Nephron (organoid): ENCODE measurements around the gene CTNNBL1.
"Not testable (repeated sequence)": the region's sequence is repeated elsewhere in the genome, so short reads cannot be mapped to it uniquely, and the experiment has no call there.

ENCODE experiments used
- H3K27ac Mint-ChIP-seq, 3 experiments: 2 replicates each; pipeline ENCODE4 v1.8.0; 2020; ENCODE audit warnings: mixed read lengths in 3 of 3, mild to moderate bottlenecking in 2 of 3, moderate library complexity in 1 of 3
- H3K27me3 Mint-ChIP-seq: 2 replicates; pipeline ENCODE4 v1.8.0; 2021; ENCODE audit warnings: low read depth, mild to moderate bottlenecking, moderate library complexity, mixed read lengths
- H3K36me3 Mint-ChIP-seq: 2 replicates; pipeline ENCODE4 v1.8.0; 2020; ENCODE audit warnings: low read depth, mixed read lengths
- H3K4me1 Mint-ChIP-seq: 2 replicates; pipeline ENCODE4 v1.8.0; 2020; ENCODE audit warnings: mixed read lengths
- H3K4me3 Mint-ChIP-seq, 3 experiments: 2 replicates each; pipeline ENCODE4 v1.8.0; 2020; ENCODE audit warnings: mild to moderate bottlenecking in 3 of 3, mixed read lengths in 3 of 3, moderate library complexity in 2 of 3
- H3K9me3 Mint-ChIP-seq: 2 replicates; pipeline ENCODE4 v1.8.0; 2020; ENCODE audit warnings: mixed read lengths
- TF ChIP-seq, protein P1 (sequence below), 3 experiments: fragments of 200-600 bp; sonication (generic); IDR thresholded peaks; one replicate each; pipeline ENCODE4 v1.5.0; 2021; ENCODE audit warnings: antibody characterized with exemption in 3 of 3; ENCODE audit not compliant: unreplicated experiment in 3 of 3

CTNNBL1 gene

DNA sequence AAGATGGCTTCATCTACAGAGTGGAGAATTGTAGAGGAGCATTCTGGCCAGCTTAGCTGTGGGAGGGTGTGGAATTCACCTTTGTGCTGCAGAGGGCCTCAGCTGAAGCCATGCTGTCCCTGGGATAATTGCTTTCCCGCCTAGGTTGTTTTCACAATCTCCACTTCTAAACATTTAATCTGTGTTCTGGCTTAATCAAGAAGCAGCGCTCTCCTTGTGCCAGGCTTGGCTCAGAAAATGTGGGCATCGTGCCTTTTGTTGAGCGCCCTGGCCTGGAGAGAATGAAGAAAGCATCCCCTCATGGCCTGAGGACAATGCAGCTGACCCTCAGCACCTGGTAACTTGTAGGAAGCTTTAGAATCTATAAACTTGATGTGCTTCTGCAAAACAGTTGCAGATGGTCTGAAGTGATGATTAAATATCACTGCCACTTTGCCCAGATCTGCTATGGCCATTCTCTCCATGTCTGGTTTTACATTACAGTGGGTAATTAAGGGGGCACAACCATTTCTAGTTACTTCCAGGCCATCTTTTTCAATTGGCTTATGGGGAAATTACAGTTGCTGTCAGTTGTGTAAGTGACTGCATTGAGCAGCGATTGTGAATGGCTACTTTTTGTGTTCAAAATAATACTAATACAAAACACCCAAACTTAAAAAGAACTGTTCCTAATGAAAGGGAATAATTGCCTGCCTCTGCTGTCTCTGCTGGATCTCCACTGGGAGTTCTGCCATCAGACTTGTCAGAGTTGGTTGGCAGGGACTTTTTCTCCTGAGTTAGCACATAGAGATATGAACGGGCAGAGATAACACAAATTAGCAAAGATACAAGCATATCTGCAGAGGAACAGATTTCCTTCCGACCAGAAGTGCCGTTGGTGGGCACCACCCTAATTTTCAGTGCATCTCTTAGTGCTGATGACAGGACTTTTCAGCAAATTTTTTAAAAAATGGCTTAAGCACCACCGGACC lies 18.4 kb downstream of the CTNNBL1 start:
- H3K4me1 Mint-ChIP-seq: peaks cover 20% of the 10 kb centered on the region
- no peak overlapping the region for H3K27ac Mint-ChIP-seq
- H3K27me3 Mint-ChIP-seq: no peaks in the 10 kb centered on the region
- peaks cover 40% of the 10 kb centered on the region for H3K36me3 Mint-ChIP-seq
- no peak overlapping the region for H3K4me3 Mint-ChIP-seq
- H3K9me3 Mint-ChIP-seq: peaks cover 6% of the 10 kb centered on the region
- TF ChIP-seq, protein P1, sequence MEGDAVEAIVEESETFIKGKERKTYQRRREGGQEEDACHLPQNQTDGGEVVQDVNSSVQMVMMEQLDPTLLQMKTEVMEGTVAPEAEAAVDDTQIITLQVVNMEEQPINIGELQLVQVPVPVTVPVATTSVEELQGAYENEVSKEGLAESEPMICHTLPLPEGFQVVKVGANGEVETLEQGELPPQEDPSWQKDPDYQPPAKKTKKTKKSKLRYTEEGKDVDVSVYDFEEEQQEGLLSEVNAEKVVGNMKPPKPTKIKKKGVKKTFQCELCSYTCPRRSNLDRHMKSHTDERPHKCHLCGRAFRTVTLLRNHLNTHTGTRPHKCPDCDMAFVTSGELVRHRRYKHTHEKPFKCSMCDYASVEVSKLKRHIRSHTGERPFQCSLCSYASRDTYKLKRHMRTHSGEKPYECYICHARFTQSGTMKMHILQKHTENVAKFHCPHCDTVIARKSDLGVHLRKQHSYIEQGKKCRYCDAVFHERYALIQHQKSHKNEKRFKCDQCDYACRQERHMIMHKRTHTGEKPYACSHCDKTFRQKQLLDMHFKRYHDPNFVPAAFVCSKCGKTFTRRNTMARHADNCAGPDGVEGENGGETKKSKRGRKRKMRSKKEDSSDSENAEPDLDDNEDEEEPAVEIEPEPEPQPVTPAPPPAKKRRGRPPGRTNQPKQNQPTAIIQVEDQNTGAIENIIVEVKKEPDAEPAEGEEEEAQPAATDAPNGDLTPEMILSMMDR (IDR thresholded peaks at IDR 0.05; ENCODE audit: unreplicated experiment in 3 of 3): no peak

DNA sequence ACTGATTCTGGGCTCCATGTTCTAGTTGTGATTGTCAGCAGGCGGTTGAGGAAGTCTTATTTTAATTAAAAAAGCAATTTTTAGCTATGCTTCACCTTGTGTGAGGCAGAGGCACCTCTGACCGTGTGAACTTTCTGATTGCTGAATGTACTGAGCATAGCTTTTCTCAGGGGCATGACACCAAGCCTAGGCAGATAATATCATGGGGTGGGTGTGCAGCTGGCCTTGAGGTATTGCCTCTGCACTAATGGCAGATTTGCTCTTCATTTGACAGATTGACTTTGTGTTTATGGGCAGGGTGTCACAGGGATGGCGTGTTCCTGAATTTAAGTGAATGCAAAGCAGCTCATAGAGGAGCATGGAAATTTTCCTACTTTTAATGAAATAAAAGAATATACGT lies 19.6 kb downstream of the CTNNBL1 start:
- Mint-ChIP-seq H3K4me3 (no peak overlapping the region), H3K36me3 (peaks cover 36% of the 10 kb centered on the region), H3K27ac (no peak overlapping the region), H3K27me3 (no peaks in the 10 kb centered on the region), H3K9me3 (no peaks in the 10 kb centered on the region), H3K4me1 (peaks cover 20% of the 10 kb centered on the region)
- TF ChIP-seq, protein P1 (IDR thresholded peaks at IDR 0.05; ENCODE audit: unreplicated experiment in 3 of 3): no peak

GRCh38 chr20:37714978-37715672 lies 21.3 kb downstream of the CTNNBL1 start:
- no peak overlapping the region for H3K27ac Mint-ChIP-seq
- H3K27me3 Mint-ChIP-seq: no peaks in the 10 kb centered on the region
- peaks cover 3% of the 10 kb centered on the region for H3K9me3 Mint-ChIP-seq
- no peak overlapping the region for H3K4me3 Mint-ChIP-seq
- peaks cover 20% of the 10 kb centered on the region for H3K4me1 Mint-ChIP-seq
- peaks cover 34% of the 10 kb centered on the region for H3K36me3 Mint-ChIP-seq
- TF ChIP-seq, protein P1 (IDR thresholded peaks at IDR 0.05; ENCODE audit: unreplicated experiment in 3 of 3): no peak

DNA sequence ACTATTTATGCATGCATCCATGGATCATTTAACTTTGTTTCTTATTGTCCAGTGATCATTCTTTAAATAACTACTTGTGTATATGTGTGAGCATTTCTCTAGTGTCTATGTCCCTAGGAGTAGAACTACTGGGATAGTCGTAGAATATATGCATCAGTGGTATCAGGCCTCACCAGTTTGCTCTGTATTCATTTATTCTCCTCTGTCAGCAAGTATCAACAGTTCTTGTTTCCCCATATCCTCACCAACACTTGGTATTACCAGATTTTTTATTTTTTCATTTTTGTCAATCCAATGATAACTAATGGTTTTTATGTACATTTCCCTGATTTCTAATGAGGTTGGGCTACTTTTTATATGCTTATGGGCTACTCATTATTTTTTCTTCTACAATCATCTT lies 27.9 kb downstream of the CTNNBL1 start:
- H3K9me3 Mint-ChIP-seq: peaks cover 14% of the 10 kb centered on the region
- no peak overlapping the region for H3K27ac Mint-ChIP-seq
- no peak overlapping the region for H3K4me3 Mint-ChIP-seq
- peaks cover 15% of the 10 kb centered on the region for H3K4me1 Mint-ChIP-seq
- peaks cover 31% of the 10 kb centered on the region for H3K36me3 Mint-ChIP-seq
- TF ChIP-seq, protein P1 (IDR thresholded peaks at IDR 0.05; ENCODE audit: unreplicated experiment in 3 of 3): no peak
- H3K27me3 Mint-ChIP-seq: no peaks in the 10 kb centered on the region

- not testable (repeated sequence) for H3K4me3 Mint-ChIP-seq, H3K27me3 Mint-ChIP-seq, H3K27ac Mint-ChIP-seq
- Mint-ChIP-seq H3K36me3 (peaks cover 26% of the 10 kb centered on the region), H3K9me3 (peaks cover 14% of the 10 kb centered on the region), H3K4me1 (peaks cover 21% of the 10 kb centered on the region)
These were observed 28.5 kb downstream of the CTNNBL1 start for GRCh38 chr20:37722312-37722711.

GRCh38 chr20:37723668-37724067 lies 29.8 kb downstream of the CTNNBL1 start:
- TF ChIP-seq, protein P1 (IDR thresholded peaks at IDR 0.05; ENCODE audit: unreplicated experiment in 3 of 3): no peak
- no peak overlapping the region for H3K27ac Mint-ChIP-seq
- no peak overlapping the region for H3K4me3 Mint-ChIP-seq
- peaks cover 20% of the 10 kb centered on the region for H3K36me3 Mint-ChIP-seq
- H3K4me1 Mint-ChIP-seq: peaks cover 34% of the 10 kb centered on the region
- no peaks in the 10 kb centered on the region for H3K27me3 Mint-ChIP-seq
- H3K9me3 Mint-ChIP-seq: peaks cover 14% of the 10 kb centered on the region
